Psoas muscle (tissue), 8 donors: ENCODE results near the gene SMIM13. TPM values are rescaled to one million over a fixed set of nuclear protein-coding genes. Genes with fewer than 3 reads are reported as not detected.

ENCODE experiments used
- ATAC-seq, 4 donors: fragments of 200-7000 bp; cut with Tn5 transposase; one replicate each; pipeline ENCODE4 v1.9.1; 2020; ENCODE audit warnings: moderate library complexity in 3 of 4, mild to moderate bottlenecking in 2 of 4
- DNase-seq, 2 donors: peaks; one replicate each; pipeline ENCODE4 v3.0.0-alpha.2; 2020
- H3K27ac ChIP-seq: fragments of 200-600 bp; one replicate; pipeline ENCODE4 v1.8.0; 2022
- H3K27me3 ChIP-seq, 3 donors: fragments of 200-600 bp in 1 of 3; one replicate each; pipeline versions ENCODE4 v1.6.1 to v1.8.0; 2013 to 2022; ENCODE audit warnings: low read length in 2 of 3, mild to moderate bottlenecking in 2 of 3, moderate library complexity in 1 of 3; ENCODE audit not compliant: insufficient read depth in 3 of 3
- H3K36me3 ChIP-seq, 2 donors: fragments of 200-600 bp in 1 of 2; one replicate each; pipeline versions ENCODE4 v1.6.1 to v1.8.0; 2013 to 2022; ENCODE audit warnings: low read depth in 1 of 2, mild to moderate bottlenecking in 1 of 2, moderate library complexity in 1 of 2; ENCODE audit not compliant: insufficient read depth in 1 of 2
- H3K4me1 ChIP-seq: fragments of 200-600 bp; one replicate; pipeline ENCODE4 v1.8.0; 2022
- H3K4me3 ChIP-seq: fragments of 200-600 bp; one replicate; pipeline ENCODE4 v1.8.0; 2022; ENCODE audit warnings: mild to moderate bottlenecking
- H3K9me3 ChIP-seq: fragments of 200-600 bp; one replicate; pipeline ENCODE4 v1.8.0; 2022
- WGBS, 3 donors: extraction: QIAGEN DNeasy Blood & Tissue Kit; methylation state at CpG; one replicate each; pipeline versions ENCODE4 v1.1.6 to v1.1.7; 2013; 5-methylcytosine and 5-hydroxymethylcytosine counted together
- intact Hi-C, 2 donors: fragments of 100-400 bp; cut with DNase I; formaldehyde crosslinking; loops; one replicate each; pipeline versions ENCODE4 v1.11.0 to v1.14.2; 2022
- polyA plus RNA-seq, 3 donors: library from polyadenylated mRNA; stranded (reverse); fragments of 200-250 nt; gene quantifications; one replicate each; pipeline ENCODE4 v1.2.3, GENCODE V29; 2013
- total RNA-seq, 4 donors: library from RNA; stranded (reverse); fragmentation: NEBNext Ultra II Directional in 2 of 4; extraction: Animal tissue kit (Norgen Biotek cat#: 25700) in 2 of 4; gene quantifications; one replicate each; pipeline versions ENCODE4 v1.2.1 to v1.2.4, GENCODE V29; 2021 to 2023
- TF ChIP-seq, protein P1 (sequence below): fragments of 200-600 bp; IDR thresholded peaks from one replicate; pipeline ENCODE4 v1.8.0; 2022; ENCODE audit warnings: antibody characterized with exemption
- donor health status: healthy with polysubstance abuse.
- donor health status: DM: no; HTN: no; CAD: no; lungs with moderate emphysema.
- donor health status: Bipolar disorder and iron deficiency.
- donor health status: healthy.
- donor health status: DM: yes; HTN: yes; CAD: no.
- donor health status: DM: no; HTN: no; CAD: no.
- donor health status: DM: no; HTN: no; CAD: no.
- donor health status: DM: yes; HTN: yes; CAD: no.

Gene SMIM13
- total and polyA plus RNA-seq, 7 donors, result 5.6 to 19.1 (median 10.5) TPM

DNA sequence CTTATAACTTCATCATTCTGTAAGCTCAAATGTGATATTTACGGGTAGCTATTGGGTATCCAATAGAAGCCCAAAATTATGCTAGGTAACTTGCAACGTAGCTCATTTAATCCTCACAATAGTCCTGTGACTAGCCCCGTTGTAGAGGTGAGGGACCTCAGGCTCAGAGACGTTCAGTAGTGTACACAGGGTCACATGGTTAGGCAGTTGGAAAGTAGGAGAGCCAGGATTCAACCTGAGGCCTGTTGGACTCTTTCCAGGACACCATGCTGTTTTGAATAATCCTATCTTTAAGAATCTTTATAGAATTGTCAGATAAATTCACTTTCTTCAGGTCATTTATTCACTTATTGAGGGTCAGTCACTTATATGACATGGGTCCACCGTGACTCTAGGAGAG, 40.3 kb upstream of the SMIM13 start:
- H3K4me1 ChIP-seq, result no peaks in the 10 kb centered on the region
- no peak overlapping the region for H3K27ac ChIP-seq
- no peaks in the 10 kb centered on the region for H3K36me3 ChIP-seq
- H3K4me3 ChIP-seq, result no peak overlapping the region
- ATAC-seq, result no peak
- TF ChIP-seq, protein P1, sequence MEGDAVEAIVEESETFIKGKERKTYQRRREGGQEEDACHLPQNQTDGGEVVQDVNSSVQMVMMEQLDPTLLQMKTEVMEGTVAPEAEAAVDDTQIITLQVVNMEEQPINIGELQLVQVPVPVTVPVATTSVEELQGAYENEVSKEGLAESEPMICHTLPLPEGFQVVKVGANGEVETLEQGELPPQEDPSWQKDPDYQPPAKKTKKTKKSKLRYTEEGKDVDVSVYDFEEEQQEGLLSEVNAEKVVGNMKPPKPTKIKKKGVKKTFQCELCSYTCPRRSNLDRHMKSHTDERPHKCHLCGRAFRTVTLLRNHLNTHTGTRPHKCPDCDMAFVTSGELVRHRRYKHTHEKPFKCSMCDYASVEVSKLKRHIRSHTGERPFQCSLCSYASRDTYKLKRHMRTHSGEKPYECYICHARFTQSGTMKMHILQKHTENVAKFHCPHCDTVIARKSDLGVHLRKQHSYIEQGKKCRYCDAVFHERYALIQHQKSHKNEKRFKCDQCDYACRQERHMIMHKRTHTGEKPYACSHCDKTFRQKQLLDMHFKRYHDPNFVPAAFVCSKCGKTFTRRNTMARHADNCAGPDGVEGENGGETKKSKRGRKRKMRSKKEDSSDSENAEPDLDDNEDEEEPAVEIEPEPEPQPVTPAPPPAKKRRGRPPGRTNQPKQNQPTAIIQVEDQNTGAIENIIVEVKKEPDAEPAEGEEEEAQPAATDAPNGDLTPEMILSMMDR, result no peak
- DNase-seq, result no peak
- peaks cover 0 to 17% (median 3%) of the 10 kb centered on the region in 3 donors for H3K27me3 ChIP-seq
- intact Hi-C loops, result no loop called here
- 71 to 80% (median 72%) methylated on average over 5 of the region's 5 CpGs for WGBS, 3 donors
- no peaks in the 10 kb centered on the region for H3K9me3 ChIP-seq

DNA sequence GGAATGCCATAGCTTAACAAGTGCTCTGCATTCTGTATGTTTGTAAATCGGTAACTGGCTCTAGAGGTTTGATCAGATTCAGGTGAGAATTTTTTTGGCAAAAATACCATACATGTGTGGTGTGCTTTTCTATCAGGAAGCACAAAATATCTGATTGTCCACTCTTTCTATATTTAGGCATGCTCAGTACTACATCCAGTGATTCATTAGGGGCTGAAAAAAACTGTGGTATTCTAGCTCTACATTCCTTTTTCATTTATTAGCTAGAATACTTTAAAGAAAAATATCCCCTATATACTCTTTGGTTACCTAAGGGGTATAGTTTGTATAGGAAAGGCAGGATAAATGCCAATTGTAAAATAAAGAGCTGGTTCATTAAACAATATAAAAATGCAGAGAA, 38.9 kb upstream of the SMIM13 start:
- WGBS, 3 donors, result 82 to 90% (median 86%) methylated on average over 1 of the region's 1 CpG
- Histone ChIP-seq H3K27ac (no peak overlapping the region), H3K36me3 (no peaks in the 10 kb centered on the region), H3K4me3 (no peak overlapping the region), H3K27me3 (peaks cover 0 to 10% (median 0%) of the 10 kb centered on the region in 3 donors), H3K9me3 (no peaks in the 10 kb centered on the region), H3K4me1 (no peaks in the 10 kb centered on the region)
- DNase-seq (no peak), ATAC-seq (no peak)
- TF ChIP-seq, protein P1, result no peak
- intact Hi-C loops, result no loop called here

DNA sequence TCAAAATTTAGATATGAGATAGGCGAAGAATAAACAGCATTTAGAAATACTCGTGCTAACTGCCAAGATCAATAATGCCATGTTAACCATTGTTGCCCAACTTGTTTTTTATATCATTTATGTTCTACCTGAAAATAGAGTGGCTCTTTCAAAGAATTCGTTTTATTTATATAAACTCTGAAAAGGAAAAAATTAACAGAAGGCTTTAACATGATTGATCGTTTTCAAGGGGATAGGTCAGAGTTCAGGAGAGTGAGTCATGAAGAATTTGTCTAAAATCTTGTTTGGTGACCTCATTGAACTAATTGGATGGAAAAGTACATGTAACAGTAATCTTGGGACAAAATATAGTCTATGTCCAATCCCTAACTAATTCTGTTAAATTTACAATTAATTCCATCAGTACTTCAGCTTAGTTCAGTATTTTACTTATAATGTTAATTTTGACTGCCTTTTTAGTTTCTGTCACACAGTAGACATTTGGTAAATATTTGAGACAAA, 38.5 kb upstream of the SMIM13 start:
- Histone ChIP-seq H3K36me3 (no peaks in the 10 kb centered on the region), H3K27me3 (peaks cover 0 to 6% (median 0%) of the 10 kb centered on the region in 3 donors), H3K4me3 (no peak overlapping the region), H3K27ac (no peak overlapping the region), H3K4me1 (no peaks in the 10 kb centered on the region), H3K9me3 (no peaks in the 10 kb centered on the region)
- ATAC-seq (no peak), DNase-seq (no peak)
- 61 to 70% (median 66%) methylated on average over 4 of the region's 4 CpGs for WGBS, 3 donors
- TF ChIP-seq, protein P1, result no peak
- intact Hi-C loops, result no loop called here

DNA sequence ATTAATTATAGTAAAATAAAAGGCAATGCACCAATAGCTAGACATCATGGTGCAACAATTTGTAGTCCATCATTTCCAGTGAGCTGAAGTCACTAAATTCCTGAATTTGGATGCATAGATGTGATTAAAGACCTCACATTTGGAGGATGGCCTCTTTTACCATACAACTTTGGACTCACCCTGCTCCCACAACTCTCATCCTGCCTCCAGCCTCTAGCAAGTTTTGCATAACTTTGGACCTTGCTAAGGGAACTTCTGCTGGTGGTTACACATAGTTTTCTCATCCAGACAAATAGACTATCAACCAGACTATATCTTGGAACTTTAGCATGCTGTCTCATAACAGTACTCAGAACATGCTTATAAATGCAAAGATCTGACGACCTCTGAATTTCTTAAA, 36.8 kb upstream of the SMIM13 start:
- no peak for ATAC-seq
- intact Hi-C loops, result no loop called here
- no peaks in the 10 kb centered on the region for H3K4me1 ChIP-seq
- no peak overlapping the region for H3K4me3 ChIP-seq
- WGBS, 3 donors, result 61 to 74% (median 64%) methylated on average over 1 of the region's 1 CpG
- no peaks in the 10 kb centered on the region for H3K27me3 ChIP-seq
- H3K27ac ChIP-seq, result no peak overlapping the region
- TF ChIP-seq, protein P1, result no peak
- DNase-seq, result no peak
- no peaks in the 10 kb centered on the region for H3K9me3 ChIP-seq
- no peaks in the 10 kb centered on the region for H3K36me3 ChIP-seq

DNA sequence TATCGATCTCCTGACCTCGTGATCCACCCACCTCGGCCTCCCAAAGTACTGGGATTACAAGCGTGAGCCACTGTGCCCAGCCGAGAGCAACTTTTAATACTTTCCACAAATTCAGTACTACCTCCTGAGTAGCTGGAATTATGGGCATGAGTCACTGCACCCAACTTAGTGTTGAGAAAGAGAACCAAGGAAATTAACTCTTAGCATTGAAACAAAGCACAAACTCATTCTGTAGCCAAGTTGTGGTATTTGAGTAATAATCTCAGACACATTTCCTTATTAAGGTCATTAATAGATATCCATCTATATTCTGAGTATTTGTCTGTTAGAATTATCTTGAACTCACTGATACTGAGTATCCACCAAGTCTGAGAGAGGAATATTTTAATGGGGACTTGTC, 35.2 kb upstream of the SMIM13 start:
- intact Hi-C loops, result no loop called here
- H3K9me3 ChIP-seq, result no peaks in the 10 kb centered on the region
- no peaks in the 10 kb centered on the region for H3K27me3 ChIP-seq
- ATAC-seq (no peak), DNase-seq (no peak)
- H3K4me3 ChIP-seq, result no peak overlapping the region
- H3K4me1 ChIP-seq, result no peaks in the 10 kb centered on the region
- H3K27ac ChIP-seq, result no peak overlapping the region
- TF ChIP-seq, protein P1, result no peak
- no peaks in the 10 kb centered on the region for H3K36me3 ChIP-seq
- WGBS, 3 donors, result 91 to 95% (median 94%) methylated on average over 5 of the region's 5 CpGs
